HepG2 (cell line): ENCODE results near the gene FAM53C.

ENCODE experiments used
- E2F1 ChIP-seq: sonication (generic); formaldehyde crosslinking; IDR thresholded peaks from 2 replicates; pipeline ENCODE4 v1.5.0; 2020; ENCODE audit warnings: missing genetic modification reagents
- SRSF1 ChIP-seq: fragments of 200-400 bp; formaldehyde crosslinking; optimal IDR thresholded peaks from 2 replicates; pipeline ENCODE3; 2017; ENCODE audit warnings: mild to moderate bottlenecking, low read depth, low read length, moderate library complexity
- ZNF879 ChIP-seq: sonication (generic); formaldehyde crosslinking; IDR thresholded peaks from 2 replicates; pipeline ENCODE4 v1.8.1; 2023; ENCODE audit warnings: missing genetic modification reagents

GRCh38 chr5:138371454-138371853, 33.4 kb downstream of the FAM53C start:
- TF ChIP-seq ZNF879 (CRISPR knock-in tag) (no peak), SRSF1 (no peak), E2F1 (CRISPR knock-in tag) (no peak)
